A204.1 (cell line): ENCODE data around the gene MR1.

Experiments
- FAIRE-seq: peaks from 2 replicates; lab custom pipeline; 2012; peaks lifted over from hg19 to GRCh38; lab: Jason Lieb, UNC

MR1 gene

DNA sequence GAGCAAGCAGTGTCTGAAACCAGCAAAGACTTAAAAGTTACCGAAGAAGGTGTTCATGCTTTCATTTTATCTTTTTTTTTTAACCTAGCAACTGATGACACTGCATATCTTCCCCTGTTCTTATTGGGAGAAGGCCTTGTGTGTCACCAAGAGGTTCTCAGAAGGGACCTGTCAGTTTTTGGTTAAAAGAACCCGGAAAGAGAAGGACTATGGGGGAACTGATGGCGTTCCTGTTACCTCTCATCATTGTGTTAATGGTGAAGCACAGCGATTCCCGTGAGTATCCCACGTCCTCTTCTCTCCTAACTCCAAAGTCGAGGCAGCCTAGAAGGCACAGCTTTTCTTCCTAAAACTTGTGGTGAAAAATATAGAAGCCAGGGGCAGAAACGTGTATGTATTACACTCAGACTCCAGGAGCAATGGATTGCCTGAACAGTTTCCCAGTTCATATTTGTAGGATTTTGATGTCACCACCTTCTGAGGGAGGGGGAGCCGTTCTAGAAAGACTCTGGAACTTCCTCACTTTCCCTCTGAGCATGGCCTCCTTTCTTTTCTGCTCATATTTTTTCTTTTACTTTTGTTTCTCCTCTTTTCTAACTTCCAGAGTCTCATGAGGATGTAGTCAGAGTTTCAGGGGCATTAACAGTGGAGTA, at the start of gene MR1:
TSS of gene MR1 (plus strand) at position 185 of the 653 bp plus-strand sequence. CDS start at position 210, 25 bp downstream.
- FAIRE-seq: peak; percentile 87

DNA sequence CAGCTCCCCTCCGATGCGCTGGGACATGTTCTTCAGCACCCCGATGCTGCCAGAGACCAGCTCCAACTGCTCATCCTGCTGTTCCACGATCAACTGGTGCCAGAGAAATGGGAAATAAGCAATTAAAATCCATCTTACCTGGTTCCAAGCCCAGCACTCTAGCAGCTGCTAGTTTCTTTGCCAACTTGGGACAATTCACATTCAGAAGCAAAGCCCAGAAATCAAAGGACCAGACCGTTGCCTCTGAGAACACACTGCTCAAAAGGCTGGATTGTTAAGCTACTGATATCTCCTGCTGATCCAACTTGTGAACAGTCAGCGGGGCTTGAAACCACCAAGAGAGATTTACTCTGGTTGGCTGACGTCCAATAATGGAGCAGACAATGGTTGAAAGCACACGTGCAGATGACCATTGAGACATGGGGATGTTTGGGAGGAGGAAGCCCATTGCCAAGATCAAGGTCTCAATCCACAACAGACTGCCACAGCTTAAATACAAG, 45.5 kb upstream of the MR1 start:
- FAIRE-seq: no peak

DNA sequence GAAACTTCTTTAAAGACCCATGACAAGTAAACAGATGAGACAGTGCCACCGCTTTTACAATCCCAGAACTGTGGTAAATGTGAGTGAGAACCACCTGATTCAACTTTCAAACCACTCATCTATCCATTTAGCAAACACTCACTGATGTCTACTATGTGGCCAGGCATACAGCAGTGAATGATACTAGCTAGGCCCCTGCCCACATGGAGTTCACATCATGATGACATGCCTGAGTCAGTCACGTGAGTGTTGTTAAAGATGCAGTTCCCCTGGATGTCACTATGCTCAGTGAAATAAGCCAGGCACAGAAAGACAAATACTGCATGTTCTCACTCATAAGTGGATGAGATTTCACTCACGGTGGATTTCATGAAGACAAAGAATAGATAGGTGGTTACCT, 39.5 kb upstream of the MR1 start:
- no peak for FAIRE-seq

DNA sequence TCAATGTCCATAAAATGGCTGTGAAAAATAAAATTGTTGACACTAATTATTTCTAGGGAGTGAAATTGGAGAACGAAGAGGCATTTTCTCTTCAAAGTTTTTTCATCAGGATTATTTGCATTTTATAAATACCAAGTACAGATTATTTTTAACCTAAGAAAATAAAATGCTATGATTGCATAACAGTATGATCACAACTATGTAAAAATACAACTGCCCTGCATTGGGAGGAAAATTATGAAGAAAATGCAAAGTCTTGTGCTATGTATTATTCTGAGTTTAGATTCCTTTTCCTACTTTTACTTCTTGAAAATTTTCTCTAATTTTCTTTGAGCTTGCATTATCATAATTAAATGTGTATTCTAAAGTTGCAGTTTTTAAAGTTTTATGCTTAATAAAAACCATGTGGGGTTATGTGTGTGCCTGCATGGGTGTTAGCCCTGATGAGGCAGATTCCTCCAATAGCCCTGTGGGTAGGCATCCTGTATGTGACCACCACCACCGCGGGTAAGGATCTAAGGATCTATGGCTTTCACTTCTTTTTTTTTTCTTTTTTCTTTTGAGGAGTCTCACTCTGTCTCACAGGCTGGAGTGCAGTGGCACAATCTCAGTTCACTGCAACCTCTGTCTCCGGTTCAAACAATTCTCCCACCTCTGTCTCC, 35.8 kb upstream of the MR1 start:
- peak; percentile 14 for FAIRE-seq

DNA sequence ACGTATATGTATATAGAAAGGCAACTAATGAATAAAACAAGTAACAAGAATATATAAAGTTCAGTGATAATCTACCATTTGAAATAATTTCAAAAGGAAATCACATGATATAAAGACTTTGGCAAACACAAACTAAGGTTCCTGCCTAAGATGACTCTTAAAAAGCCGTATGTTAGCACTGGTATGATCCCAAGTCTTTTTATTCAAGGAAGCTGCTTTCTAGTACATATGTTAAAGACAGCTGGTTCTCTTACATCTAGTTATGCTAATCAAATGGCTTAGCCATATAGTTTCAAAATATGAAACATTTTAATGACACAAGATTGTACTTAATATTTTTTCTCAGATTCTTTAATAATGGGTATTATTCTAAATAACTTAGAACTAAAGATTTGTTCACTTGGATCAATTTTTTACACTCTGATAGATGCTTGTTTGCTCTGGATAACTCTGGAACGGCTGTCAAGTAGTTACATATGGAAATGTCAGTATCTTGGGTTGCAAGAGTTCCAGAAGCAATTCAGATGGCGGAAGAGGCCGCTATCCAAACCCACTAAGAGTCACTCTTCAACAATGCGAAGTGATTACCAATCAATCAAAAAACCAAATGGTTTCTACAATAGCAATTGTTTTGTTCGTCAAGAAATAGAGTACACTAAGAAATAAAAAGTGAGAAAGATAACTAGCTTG, 32.5 kb upstream of the MR1 start:
- FAIRE-seq: no peak

DNA sequence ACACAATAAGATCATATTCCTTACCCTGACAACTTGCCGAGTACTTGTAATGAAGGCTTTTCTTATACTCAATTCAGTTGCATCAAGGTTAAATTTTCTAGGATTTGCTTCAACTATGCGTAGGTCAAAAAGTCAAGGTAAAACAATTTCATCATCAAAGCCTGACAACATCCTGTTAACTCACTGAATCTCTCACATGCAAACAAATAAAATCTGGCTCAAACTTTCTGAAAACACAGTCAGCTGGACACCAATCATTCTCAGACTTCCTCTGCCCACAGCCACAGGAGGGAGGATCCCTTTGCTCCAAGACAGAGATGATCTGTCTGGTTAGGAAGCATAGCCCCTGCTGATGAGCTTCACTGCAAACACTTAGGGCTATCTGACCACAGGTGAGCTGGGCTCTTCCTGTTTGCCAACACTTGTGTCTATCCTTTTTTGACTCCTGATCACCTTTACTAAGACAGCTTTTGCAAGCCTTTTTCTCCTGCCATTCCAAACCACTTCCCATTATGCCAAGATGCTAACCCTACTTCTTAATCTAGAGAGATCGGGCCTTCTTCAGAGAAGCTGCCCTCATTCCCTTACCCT, 31.1 kb upstream of the MR1 start:
- FAIRE-seq: no peak

DNA sequence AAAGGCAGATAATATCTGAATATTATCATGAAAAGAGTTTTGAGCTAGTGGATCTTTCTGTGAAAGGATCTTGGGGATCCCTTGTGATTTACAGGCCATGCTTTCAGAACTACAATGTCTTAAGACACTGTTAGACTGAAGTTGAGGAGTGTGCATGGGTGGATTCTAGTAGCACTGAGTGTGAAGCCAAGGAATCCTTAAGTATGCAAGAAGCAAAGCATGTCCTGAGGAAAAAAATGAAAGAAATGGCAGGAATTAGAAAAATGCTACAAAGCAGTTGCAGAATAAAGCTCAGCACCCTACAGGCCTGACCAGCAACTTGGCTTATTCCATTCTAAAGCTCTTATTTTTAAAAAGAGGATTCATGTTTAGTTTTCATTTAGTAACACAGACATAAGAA, 23.0 kb upstream of the MR1 start:
- FAIRE-seq: no peak

DNA sequence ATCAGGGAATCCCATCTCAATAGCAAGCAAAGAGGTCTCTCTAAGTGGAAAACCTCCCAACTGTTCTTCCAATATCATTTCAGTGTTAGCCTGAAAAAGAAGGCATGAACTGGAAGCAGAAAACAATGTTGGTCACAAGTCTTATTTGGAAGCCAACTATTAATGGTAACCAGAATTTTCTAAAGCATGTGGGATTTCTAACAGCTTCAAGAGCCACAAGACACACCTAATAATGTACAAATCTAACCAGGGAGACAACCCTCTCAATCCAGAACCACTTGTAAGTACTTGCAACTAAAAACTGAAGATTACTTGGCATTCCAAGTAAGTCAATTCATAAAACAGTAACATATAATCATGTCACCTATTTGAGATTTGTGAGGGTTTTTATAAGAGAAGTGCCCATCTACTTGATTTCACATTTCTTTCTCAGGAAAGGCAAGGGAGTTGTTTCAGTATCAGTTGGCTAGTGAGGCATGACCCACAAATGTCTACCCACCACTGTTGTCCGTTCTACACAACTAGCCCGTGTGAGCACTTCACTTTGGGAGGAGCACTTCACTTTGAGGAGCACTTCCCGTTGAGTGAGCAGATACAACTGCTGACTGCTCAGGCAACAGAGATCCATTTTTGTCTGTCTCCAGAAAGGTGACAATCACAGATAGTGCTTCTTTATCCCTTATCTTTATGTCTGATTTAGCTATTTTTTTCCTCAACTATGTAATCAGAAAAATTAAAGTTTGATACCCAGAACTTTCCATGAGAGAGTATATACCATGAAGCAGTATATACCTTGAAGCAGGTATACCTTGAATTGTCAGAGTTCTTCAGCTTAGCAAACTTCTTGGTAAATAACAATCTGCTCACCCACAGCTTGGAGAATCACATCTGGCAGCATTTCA, 22.2 kb upstream of the MR1 start:
- FAIRE-seq: no peak

DNA sequence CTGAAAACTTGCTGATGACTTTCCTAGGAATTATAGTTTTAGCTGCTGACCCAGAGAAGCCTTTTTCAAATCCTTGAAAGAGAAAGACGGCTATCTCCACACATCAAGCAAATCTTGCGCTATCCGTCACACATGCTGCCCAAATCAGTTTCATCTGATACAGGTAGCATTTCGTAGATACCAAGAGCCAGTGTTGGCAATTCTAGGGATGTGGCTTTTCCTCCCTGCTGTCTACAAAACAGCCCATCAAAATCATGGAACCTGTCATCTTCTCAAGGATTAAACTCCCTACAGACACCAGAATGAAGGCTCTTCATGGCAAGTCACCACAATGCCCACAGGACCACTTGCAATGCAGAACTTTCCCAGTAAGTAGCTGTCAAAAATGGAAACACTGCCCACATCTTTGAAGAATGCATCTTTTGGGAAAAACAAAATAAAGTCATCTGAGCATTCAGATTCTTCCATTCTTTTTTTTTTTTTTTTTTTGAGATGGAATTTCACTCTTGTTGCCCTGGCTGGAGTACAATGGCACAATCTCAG, 21.5 kb upstream of the MR1 start:
- no peak for FAIRE-seq

DNA sequence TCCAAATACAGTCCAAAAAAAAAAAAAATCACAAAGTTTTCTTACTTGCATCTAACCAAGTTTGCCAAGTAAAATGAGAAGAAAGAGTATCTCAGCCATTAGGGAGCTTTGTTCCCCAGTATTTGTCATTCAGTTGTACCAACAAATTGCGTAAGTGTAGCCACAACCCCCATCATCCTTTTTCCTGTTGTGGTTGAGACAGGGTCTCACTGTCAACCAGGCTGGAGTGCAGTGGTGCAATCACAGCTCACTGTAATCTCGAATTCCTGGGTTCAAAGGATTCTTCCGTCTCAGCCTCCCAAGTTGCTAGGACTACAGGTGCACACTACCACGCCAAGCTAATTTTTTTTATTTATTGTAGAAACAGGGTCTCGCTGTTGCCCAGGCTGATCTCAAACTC, 20.6 kb upstream of the MR1 start:
- FAIRE-seq: no peak

DNA sequence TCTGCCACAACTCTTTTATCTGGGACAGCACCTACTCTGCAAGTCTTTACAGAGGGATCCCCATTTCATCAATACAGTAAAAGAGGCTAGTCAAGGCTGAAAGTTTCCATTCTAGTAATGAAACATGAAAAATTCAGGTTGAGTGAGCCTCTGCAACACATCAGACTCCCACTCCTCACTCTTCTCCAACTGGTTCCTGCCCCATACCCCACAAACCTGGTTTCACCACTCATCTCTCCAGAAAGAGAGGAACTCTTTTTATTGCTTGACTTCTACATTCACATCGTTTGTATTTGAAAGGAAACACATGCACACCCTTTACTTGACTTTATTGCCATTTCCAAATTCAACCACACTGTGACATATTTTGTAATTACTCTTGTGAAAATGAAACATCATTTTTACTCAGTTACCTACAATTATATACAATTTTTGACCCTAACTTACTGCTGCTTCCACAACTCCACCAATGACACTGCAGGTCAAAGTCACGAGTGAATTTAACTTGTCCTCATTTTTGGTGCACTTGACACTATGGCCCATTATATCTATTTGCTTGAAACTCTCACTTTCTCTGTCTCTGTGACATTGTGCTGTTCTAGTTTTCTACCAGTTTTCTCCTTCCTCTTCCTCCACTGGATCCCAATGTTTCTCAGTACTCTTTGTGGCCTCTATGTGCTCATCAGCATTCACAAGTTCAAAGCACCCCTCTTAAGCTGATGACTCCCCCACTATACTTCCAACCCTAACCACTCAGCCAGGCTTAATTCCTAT, 19.1 kb upstream of the MR1 start:
- no peak for FAIRE-seq

DNA sequence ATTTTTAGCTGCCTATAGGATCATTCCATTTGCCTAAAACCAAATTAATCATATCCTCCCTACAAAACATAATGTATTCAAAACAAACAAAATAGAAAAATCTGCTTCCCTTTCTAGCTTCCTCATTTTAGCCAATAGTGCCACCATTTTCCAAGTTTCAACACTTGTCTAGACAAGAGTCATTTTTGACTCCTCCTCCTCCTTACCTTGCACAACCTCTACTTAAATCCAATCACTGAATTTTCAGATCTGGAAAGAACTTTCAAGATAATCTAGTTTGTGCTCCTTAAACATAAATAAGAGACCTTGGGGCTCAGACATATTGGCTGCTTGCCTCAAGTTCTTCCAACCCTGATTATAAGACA, 18.6 kb upstream of the MR1 start:
- no peak for FAIRE-seq

DNA sequence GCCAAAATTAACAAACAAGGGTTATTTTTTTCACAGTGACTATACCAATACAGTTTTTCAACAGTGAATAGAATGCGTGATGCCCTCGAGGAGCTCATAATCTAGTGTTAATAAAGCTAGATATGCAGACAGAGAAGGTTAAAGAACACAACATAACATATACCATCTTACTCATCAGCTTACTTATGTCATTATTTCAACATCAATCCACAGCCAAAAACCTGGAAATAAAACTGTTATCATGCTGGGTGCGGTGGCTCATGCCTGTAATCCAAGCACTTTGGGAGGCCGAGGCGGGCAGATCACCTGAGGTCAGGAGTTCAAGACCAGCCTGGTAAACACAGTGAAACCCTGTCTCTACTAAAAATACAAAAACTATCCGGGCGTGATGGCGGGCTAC, 17.2 kb upstream of the MR1 start:
- no peak for FAIRE-seq

DNA sequence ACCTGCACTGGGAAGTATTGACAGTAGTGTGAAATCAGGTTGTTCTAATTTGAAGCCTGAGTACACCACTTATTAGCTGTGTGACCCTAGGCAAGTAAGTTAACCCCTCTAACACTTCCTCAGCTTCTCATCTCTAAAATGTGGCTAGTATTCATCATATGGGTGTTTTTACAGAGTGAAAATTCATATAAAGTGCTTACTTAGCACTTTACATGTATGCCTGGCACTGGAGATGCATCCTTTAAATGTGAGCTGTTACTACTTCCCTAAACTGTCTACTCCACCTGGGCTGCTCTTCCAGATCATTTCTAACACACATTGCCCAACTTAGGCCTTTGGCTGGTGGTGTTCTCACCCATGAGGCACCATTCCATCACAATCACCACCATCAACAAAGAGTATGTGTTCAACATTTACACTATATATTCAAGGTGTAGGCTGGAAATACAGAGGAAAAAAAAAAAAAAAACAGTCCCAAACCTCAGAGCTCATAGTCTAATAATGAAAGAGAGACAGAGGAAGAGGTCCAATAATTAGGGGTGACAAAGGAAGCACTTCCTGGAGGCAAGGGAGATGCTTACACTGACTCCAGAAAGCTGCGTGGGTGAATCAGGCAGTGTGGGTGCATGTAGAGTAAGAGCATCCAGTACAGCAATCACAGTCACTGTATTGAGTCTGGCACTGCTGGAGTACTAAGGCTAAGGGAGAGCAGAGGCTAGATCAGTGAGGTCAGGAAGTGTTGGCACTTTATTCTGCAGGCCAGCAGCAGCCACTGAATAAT, 14.7 kb upstream of the MR1 start:
- FAIRE-seq: no peak

DNA sequence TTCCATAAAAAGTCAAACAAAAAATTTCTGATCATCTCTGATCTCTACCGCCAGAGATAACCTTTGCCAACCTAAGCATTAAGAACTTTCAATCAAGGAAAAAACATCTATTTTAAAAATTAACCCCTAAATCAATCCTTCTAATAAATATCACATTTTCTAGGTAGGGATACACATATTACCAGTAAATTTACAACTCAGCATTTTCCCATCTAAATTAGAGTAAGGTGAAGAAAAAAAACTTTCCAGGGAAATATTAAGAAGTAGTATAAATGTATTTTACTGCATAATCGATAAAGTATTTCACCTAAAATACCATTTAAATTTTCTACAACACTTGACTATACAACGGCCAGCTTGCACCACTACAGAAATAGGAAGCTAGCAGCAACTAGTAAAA, 12.6 kb upstream of the MR1 start:
- FAIRE-seq: no peak

DNA sequence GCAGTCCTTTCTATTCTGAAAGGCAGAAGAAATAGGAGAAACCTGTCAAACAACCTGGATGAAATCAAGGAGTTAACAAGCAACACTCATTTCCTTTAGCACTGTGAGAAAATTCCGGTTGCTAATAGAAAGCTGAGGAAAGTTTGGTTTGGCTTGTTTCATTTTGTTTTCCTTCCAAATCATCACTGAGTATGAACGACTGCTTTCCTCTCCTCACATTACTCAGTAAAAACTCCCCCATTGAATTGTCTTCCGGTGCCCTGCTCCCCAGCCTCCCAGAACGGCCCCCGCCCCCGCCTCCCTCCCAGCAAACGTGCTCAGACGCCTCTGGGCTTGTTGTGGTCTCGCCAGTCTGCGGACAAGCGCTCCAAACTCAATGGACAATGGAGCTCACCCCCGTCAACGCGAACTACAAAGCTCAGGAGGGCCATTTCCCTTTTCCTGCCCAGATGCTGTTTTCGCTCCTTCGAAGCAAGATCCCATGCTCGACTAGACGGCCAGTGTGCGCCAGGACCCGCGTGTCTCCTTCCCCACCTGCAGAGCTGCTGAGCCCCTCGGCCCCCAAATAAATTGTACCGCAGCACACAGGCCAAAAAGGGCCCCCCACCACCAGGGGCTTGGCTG, 11.9 kb upstream of the MR1 start:
- FAIRE-seq: no peak

DNA sequence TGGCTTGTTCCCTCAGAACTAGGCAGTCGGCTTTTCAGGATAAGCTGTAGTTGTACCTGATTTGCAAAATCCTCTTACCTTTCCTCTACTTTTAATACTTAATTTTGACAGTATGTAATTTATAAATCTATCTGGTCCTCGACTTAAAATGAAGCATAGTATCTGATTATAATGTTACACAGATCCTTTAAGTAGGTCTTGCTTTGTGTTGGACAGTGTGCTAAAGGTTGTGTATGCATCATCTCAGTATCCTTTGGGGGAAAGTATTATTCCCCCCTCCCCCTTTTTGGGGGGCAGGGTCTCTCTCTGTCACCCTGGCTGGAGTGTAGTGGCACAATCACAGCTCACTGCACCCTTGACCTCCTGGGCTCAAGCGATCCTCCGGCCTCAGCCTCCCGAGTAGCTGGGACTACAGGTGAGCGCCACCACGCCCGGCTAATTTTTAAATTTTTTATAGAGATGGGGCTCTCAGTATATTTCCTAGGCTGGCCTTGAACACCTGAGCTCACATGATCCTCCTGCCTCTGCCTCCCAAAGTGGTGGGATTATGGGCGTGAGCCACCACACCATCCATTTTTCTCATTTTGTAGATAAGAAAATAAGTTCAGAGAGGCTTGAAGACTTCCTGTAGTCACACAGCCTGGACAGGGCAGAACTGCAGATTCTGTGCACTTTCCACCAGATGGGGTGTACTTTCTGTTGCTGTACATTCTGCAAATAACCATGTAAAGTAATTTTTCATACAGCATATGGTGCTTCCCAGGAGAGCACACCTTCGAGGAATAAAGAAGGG, 10.3 kb upstream of the MR1 start:
- FAIRE-seq: no peak

DNA sequence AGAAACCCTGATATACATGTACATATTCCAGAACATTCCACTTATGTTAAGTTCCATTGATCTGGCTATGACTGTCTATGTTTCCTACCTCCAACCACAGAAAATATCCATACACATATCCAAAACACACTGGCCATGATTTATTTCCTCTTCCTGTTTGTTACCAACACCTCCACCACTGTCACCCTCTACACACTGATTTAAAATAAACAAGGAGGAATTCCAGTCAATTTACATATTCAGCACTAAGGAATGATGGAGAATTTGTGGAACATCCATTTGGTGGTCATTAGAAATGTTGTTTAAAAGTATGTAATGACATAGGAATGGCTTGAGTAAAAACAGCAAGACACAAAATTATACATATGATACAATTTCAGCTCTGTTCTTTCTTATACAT, 5.6 kb upstream of the MR1 start:
- FAIRE-seq: no peak

DNA sequence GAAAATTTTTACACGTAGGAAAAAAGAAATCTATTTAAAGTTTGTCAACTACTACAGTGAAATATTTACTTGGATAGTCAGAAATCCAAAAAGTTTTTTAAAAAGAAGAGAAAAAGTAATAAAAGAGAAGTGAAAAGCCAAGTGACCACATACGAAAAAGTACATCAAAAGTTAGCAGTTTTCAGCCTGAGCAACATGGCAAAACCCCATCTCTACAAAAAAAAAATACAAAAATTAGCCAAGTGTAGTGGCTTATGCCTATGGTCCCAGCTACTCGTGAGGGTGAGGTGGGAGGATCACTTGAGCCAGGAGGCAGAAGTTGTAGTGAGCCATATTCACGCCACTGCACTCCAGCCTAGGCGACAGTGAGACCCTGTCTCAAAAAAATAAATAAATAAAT, 5.2 kb upstream of the MR1 start:
- no peak for FAIRE-seq
